Activated CD4-positive, alpha-beta memory T cell treated with anti-CD3 and anti-CD28 coated beads for 36 hours (primary cell): ENCODE data around the gene HIPK2. TPM values are rescaled to one million over a fixed set of nuclear protein-coding genes. Genes with fewer than 3 reads are reported as not detected.

Source experiments
- CTCF ChIA-PET: fragments of 350-600 bp; sonication (Branson Sonifier 250); formaldehyde crosslinking; loops from one replicate; lab custom pipeline; 2021; ENCODE audit warnings: antibody characterized with exemption, inconsistent platforms; lab: Charles Lee
- POLR2A ChIA-PET: fragments of 350-600 bp; sonication (Branson Sonifier 250); formaldehyde crosslinking; loops from one replicate; lab custom pipeline; 2021; ENCODE audit warnings: antibody characterized with exemption; lab: Charles Lee
- DNase-seq: peaks from one replicate; pipeline ENCODE4 v3.0.0-alpha.2; 2020
- H3K27ac Mint-ChIP-seq: one replicate; pipeline ENCODE4 v1.8.0; 2021; ENCODE audit warnings: mixed read lengths
- H3K27me3 Mint-ChIP-seq: one replicate; pipeline ENCODE4 v1.8.0; 2021; ENCODE audit warnings: mixed read lengths
- H3K36me3 Mint-ChIP-seq: one replicate; pipeline ENCODE4 v1.8.0; 2021; ENCODE audit warnings: mixed read lengths
- H3K4me1 Mint-ChIP-seq: one replicate; pipeline ENCODE4 v1.8.0; 2021; ENCODE audit warnings: low read depth, mixed read lengths
- H3K4me3 Mint-ChIP-seq: one replicate; pipeline ENCODE4 v1.8.0; 2021; ENCODE audit warnings: mild to moderate bottlenecking, mixed read lengths
- H3K9me3 Mint-ChIP-seq: one replicate; pipeline ENCODE4 v1.8.0; 2021; ENCODE audit warnings: mixed read lengths
- intact Hi-C: fragments of 100-400 bp; cut with micrococcal nuclease; formaldehyde crosslinking; loops from one replicate; pipeline ENCODE4 v1.15.1; 2023
- total RNA-seq, 2 experiments: library from RNA; stranded (reverse); gene quantifications; one replicate each; pipeline ENCODE4 v1.2.3, GENCODE V29; 2021

Gene HIPK2
- total RNA-seq, 2 experiments from 2014 or later, result 18.9 to 19.1 TPM

DNA sequence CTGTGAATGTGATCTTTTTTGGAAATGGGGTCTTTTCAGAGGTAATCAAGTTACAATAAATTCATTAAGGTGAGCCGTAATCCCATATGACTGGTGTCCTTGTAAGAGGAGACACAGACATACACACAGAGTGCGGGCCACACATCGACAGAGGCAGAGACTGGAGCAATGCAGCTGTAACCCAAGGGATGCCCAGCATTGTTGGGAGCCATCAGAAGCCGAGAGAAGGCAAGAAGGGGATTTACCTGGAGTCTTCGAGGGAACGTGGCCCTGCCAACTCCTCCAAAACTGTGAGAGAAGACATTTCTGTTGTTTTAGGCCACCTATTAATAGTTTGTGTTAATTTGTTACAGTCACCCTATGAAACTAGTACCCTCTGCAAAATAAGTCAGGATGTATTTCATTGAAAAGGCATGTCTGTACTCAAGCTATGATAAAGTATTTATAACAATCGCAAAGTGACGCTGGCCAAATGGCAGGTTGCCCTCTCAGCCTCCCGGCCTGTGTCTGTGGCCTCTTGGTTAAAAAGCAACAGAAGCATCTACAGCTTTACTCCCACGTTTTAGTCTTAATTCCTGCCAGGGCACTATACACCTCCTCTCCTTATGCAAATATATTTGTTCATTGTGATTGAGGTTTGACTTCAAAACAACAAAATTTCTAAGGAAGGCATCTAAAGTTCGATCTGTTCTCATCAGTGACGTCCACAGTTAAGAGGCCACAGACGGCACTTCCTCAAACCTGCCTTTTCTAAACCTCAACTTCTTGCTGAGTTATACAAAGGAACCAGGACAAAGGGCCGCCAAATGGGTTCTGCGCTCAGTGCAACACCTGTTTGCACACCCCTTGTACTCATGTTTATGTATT is 46.8 kb downstream of the HIPK2 start:
- no peak overlapping the region for H3K27ac Mint-ChIP-seq
- peak; percentile 22 for DNase-seq
- H3K9me3 Mint-ChIP-seq, result peaks cover 3% of the 10 kb centered on the region
- ChIA-PET POLR2A (no interaction called here), CTCF (interaction anchor here (0.7 to 1.0 kb wide), 2 partner anchors 85 to 229 kb away, joined by 3 to 4 read pairs; no protein-coding TSS in a partner anchor)
- intact Hi-C loops, result loop anchor here (5.0 kb wide), 1 partner anchor 49 kb away; no protein-coding TSS in a partner anchor
- no peaks in the 10 kb centered on the region for H3K27me3 Mint-ChIP-seq
- peaks cover 43% of the 10 kb centered on the region for H3K4me1 Mint-ChIP-seq
- H3K36me3 Mint-ChIP-seq, result peaks cover 10% of the 10 kb centered on the region
- H3K4me3 Mint-ChIP-seq, result no peak overlapping the region

- ChIA-PET POLR2A (no interaction called here), CTCF (interaction anchor here (1.0 kb wide), 1 partner anchor 9 kb away, joined by 4 read pairs; no protein-coding TSS in a partner anchor)
- H3K27me3 Mint-ChIP-seq, result no peaks in the 10 kb centered on the region
- H3K27ac Mint-ChIP-seq, result no peak overlapping the region
- DNase-seq, result no peak
- peaks cover 8% of the 10 kb centered on the region for H3K36me3 Mint-ChIP-seq
- H3K4me3 Mint-ChIP-seq, result no peak overlapping the region
- H3K9me3 Mint-ChIP-seq, result peaks cover 3% of the 10 kb centered on the region
- H3K4me1 Mint-ChIP-seq, result peaks cover 50% of the 10 kb centered on the region
- intact Hi-C loops, result no loop called here
These were observed 49.6 kb downstream of the HIPK2 start for GRCh38 chr7:139728203-139728602.

GRCh38 chr7:139727151-139727705 is 50.6 kb downstream of the HIPK2 start:
- Mint-ChIP-seq H3K27ac (no peak overlapping the region), H3K4me1 (peaks cover 44% of the 10 kb centered on the region), H3K9me3 (no peaks in the 10 kb centered on the region), H3K36me3 (peaks cover 6% of the 10 kb centered on the region), H3K4me3 (no peak overlapping the region), H3K27me3 (no peaks in the 10 kb centered on the region)
- POLR2A ChIA-PET, result no interaction called here
- DNase-seq, result no peak
- CTCF ChIA-PET, result interaction anchor here (0.6 to 1.0 kb wide), 3 partner anchors 10 to 314 kb away, joined by 3 to 4 read pairs (median 3); no protein-coding TSS in a partner anchor
- intact Hi-C loops, result no loop called here

GRCh38 chr7:139726485-139726869 is 51.3 kb downstream of the HIPK2 start:
- CTCF ChIA-PET, result interaction anchor here (0.7 kb wide), 1 partner anchor 81 kb away, joined by 3 read pairs; no protein-coding TSS in a partner anchor
- Mint-ChIP-seq H3K4me1 (peaks cover 37% of the 10 kb centered on the region), H3K27me3 (no peaks in the 10 kb centered on the region), H3K9me3 (no peaks in the 10 kb centered on the region), H3K4me3 (no peak overlapping the region), H3K27ac (no peak overlapping the region), H3K36me3 (peaks cover 6% of the 10 kb centered on the region)
- POLR2A ChIA-PET, result no interaction called here
- intact Hi-C loops, result no loop called here
- no peak for DNase-seq

DNA sequence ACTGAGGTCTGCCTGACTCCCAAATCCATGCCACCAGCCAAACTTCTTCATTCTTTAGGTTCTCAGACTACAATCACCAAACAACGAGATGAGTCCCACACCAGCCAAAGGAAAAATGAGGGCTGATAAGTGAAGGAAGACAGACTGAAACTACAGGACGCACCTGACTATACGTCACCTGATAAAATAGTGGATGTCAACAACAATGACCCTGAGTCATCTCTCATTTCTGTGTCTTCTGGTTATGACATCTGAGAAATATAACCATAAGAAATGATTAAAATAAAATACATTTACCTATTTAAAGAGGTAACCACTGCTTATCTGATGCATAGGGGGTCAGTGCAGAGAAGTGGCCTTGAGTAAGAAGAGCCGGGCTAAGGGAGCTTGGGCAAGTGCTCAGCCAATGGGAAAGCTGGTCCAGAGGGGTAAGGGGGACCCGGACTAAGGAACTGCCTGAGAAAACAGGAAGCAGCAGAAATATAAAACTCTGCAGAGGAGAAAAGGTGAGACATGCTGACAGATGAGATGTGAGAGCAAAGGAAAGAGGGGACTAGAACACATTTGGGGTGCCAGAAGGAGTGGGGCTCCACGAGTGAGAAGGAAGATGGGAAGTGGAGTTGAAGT is 51.8 kb downstream of the HIPK2 start:
- no peak for DNase-seq
- peaks cover 32% of the 10 kb centered on the region for H3K4me1 Mint-ChIP-seq
- no peaks in the 10 kb centered on the region for H3K9me3 Mint-ChIP-seq
- POLR2A ChIA-PET, result no interaction called here
- CTCF ChIA-PET, result interaction anchor here (0.7 kb wide), 1 partner anchor 80 kb away, joined by 3 read pairs; no protein-coding TSS in a partner anchor
- H3K36me3 Mint-ChIP-seq, result peaks cover 6% of the 10 kb centered on the region
- H3K4me3 Mint-ChIP-seq, result no peak overlapping the region
- H3K27ac Mint-ChIP-seq, result no peak overlapping the region
- H3K27me3 Mint-ChIP-seq, result no peaks in the 10 kb centered on the region
- intact Hi-C loops, result no loop called here

GRCh38 chr7:139725077-139725476 is 52.7 kb downstream of the HIPK2 start:
- Mint-ChIP-seq H3K27me3 (no peaks in the 10 kb centered on the region), H3K4me1 (peaks cover 29% of the 10 kb centered on the region), H3K27ac (no peak overlapping the region), H3K36me3 (peaks cover 6% of the 10 kb centered on the region), H3K4me3 (no peak overlapping the region), H3K9me3 (no peaks in the 10 kb centered on the region)
- intact Hi-C loops, result no loop called here
- ChIA-PET CTCF (no interaction called here), POLR2A (no interaction called here)
- no peak for DNase-seq

DNA sequence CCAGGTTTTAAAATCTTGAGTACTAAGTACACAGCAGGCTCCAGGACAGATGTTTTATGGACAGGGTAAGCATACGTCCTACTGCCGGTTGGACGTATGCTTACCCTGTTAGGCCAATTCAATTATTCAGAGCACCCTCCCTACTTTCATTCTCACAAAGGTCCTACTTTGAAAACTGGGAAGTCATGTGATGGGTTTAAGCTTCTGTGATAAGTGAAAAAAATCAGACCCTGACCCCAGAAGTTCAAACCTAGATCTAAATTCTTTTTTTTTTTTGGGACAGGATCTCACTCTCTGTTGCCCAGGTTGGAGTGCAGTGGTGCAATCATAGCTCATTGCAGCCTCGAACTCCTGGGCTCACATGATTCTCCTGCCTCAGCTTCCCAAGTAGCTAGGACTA is 55.2 kb downstream of the HIPK2 start:
- Mint-ChIP-seq H3K9me3 (no peaks in the 10 kb centered on the region), H3K4me1 (peaks cover 25% of the 10 kb centered on the region), H3K36me3 (peaks cover 2% of the 10 kb centered on the region), H3K27ac (no peak overlapping the region), H3K27me3 (no peaks in the 10 kb centered on the region), H3K4me3 (no peak overlapping the region)
- POLR2A ChIA-PET, result no interaction called here
- no peak for DNase-seq
- intact Hi-C loops, result loop anchor here (5.0 kb wide), 1 partner anchor 280 kb away; no protein-coding TSS in a partner anchor
- CTCF ChIA-PET, result no interaction called here

DNA sequence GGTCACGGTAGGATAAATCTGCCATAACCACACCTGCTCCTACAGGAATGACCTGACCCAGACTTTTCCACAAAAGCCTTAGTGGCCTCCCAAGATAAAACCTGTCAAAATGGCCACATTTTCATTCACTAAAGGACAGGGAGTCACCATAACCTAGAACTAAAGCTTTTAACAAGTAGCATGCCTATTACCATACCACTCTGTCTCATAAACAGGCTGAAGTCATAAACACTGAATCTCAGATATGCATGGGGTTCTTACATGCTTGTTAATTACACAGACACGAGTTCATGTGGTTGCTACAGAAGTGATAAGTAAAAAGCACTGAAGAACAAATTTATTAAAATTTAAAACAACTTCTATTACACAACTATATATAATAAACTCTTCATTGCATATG is 56.0 kb downstream of the HIPK2 start:
- Mint-ChIP-seq H3K27me3 (no peaks in the 10 kb centered on the region), H3K4me1 (peaks cover 19% of the 10 kb centered on the region), H3K4me3 (no peak overlapping the region), H3K9me3 (no peaks in the 10 kb centered on the region), H3K27ac (no peak overlapping the region), H3K36me3 (peaks cover under 1% of the 10 kb centered on the region)
- ChIA-PET POLR2A (no interaction called here), CTCF (no interaction called here)
- DNase-seq, result no peak
- intact Hi-C loops, result loop anchor here (5.0 kb wide), 1 partner anchor 280 kb away; no protein-coding TSS in a partner anchor

DNA sequence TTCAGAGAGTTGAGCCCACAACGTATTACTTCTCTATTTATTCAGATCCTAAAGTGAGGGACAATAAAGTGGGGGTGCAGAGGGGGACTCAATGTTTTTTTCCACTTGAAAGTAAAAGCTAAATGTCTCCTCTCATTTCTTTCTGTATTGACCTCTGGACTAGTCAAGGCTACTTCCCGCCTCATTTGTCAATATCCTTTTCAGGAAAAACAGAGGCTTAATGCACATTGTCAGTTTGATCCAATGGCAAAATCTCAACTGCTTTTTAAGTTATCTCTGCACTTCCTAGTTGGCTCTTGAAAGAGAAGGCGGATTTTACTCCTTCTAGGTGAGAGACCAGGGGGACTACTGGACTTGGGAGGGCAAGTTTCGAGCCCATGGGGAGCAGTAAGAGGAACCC is 56.4 kb downstream of the HIPK2 start:
- peaks cover 4% of the 10 kb centered on the region for H3K36me3 Mint-ChIP-seq
- no peak overlapping the region for H3K4me3 Mint-ChIP-seq
- DNase-seq, result no peak
- no peaks in the 10 kb centered on the region for H3K27me3 Mint-ChIP-seq
- intact Hi-C loops, result loop anchor here (5.0 kb wide), 1 partner anchor 281 kb away; no protein-coding TSS in a partner anchor
- POLR2A ChIA-PET, result no interaction called here
- CTCF ChIA-PET, result no interaction called here
- H3K4me1 Mint-ChIP-seq, result peaks cover 15% of the 10 kb centered on the region
- no peak overlapping the region for H3K27ac Mint-ChIP-seq
- no peaks in the 10 kb centered on the region for H3K9me3 Mint-ChIP-seq

GRCh38 chr7:139720705-139721231 is 57.0 kb downstream of the HIPK2 start:
- intact Hi-C loops, result loop anchor here (5.0 kb wide), 1 partner anchor 282 kb away; no protein-coding TSS in a partner anchor
- Mint-ChIP-seq H3K9me3 (no peaks in the 10 kb centered on the region), H3K36me3 (peaks cover 8% of the 10 kb centered on the region), H3K27me3 (no peaks in the 10 kb centered on the region), H3K4me3 (no peak overlapping the region), H3K4me1 (peaks cover 11% of the 10 kb centered on the region), H3K27ac (no peak overlapping the region)
- ChIA-PET CTCF (interaction anchor here (1.4 kb wide), 1 partner anchor 75 kb away, joined by 5 read pairs; no protein-coding TSS in a partner anchor), POLR2A (no interaction called here)
- DNase-seq, result peak; percentile 33

GRCh38 chr7:139720186-139720585 is 57.6 kb downstream of the HIPK2 start:
- H3K4me3 Mint-ChIP-seq, result no peak overlapping the region
- peaks cover 14% of the 10 kb centered on the region for H3K36me3 Mint-ChIP-seq
- ChIA-PET CTCF (interaction anchor here (1.4 kb wide), 1 partner anchor 75 kb away, joined by 5 read pairs; no protein-coding TSS in a partner anchor), POLR2A (no interaction called here)
- no peaks in the 10 kb centered on the region for H3K9me3 Mint-ChIP-seq
- H3K27me3 Mint-ChIP-seq, result no peaks in the 10 kb centered on the region
- no peak for DNase-seq
- no peak overlapping the region for H3K27ac Mint-ChIP-seq
- H3K4me1 Mint-ChIP-seq, result peaks cover 7% of the 10 kb centered on the region
- intact Hi-C loops, result loop anchor here (5.0 kb wide), 1 partner anchor 282 kb away; no protein-coding TSS in a partner anchor
